ENCODE measurements around the gene GDPGP1. TPM values are rescaled to one million over a fixed set of nuclear protein-coding genes. Genes with fewer than 3 reads are reported as not detected.

Gene GDPGP1
- total RNA-seq, 1 experiment from 2014 or later, result 5.2 TPM

DNA sequence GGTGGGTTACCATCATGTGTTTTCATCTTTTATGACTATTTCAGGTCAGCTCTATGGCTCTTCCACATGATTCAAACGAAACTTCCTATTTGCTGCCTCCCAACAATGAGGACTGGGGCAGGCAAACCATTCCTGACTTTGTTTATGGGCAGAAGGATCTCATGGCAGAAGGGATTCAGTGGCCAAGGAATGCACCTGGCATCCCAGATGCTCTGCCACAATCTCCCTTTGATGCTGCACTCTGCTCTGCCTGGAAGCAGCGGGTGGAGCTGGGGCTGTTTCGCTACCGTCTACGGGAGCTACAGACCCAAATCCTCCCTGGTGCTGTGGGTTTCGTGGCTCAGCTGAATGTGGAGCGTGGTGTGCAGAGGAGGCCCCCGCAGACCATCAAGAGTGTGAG, 6.8 kb downstream of the GDPGP1 start:
- Histone ChIP-seq H3K4me3 (ENCODE audit: low read depth, low read length, poor library complexity, severe bottlenecking) (no peak overlapping the region), H3K27me3 (replicated peaks; ENCODE audit: insufficient read depth, low read depth, low read length, poor library complexity) (no peaks in the 10 kb centered on the region), H3K4me1 (ENCODE audit: insufficient read depth, low read length, poor library complexity, severe bottlenecking) (no peaks in the 10 kb centered on the region), H3K9me3 (ENCODE audit: low read depth, low read length, poor library complexity, severe bottlenecking) (no peaks in the 10 kb centered on the region), H3K36me3 (ENCODE audit: insufficient read depth, low read length, poor library complexity, severe bottlenecking) (no peaks in the 10 kb centered on the region), H3K27ac (ENCODE audit: low read depth, low read length, poor library complexity, severe bottlenecking) (no peak overlapping the region)
- POLR2A ChIA-PET (ENCODE audit: low non-redundant PET), result no interaction called here
- no peak for DNase-seq (ENCODE audit: low spot score)
- no peak for TF ChIP-seq EZH2 (IDR thresholded peaks at IDR 0.05; ENCODE audit: borderline replicate concordance, low read depth, low read length, poor library complexity, severe bottlenecking)
- TF ChIP-seq, protein P1, sequence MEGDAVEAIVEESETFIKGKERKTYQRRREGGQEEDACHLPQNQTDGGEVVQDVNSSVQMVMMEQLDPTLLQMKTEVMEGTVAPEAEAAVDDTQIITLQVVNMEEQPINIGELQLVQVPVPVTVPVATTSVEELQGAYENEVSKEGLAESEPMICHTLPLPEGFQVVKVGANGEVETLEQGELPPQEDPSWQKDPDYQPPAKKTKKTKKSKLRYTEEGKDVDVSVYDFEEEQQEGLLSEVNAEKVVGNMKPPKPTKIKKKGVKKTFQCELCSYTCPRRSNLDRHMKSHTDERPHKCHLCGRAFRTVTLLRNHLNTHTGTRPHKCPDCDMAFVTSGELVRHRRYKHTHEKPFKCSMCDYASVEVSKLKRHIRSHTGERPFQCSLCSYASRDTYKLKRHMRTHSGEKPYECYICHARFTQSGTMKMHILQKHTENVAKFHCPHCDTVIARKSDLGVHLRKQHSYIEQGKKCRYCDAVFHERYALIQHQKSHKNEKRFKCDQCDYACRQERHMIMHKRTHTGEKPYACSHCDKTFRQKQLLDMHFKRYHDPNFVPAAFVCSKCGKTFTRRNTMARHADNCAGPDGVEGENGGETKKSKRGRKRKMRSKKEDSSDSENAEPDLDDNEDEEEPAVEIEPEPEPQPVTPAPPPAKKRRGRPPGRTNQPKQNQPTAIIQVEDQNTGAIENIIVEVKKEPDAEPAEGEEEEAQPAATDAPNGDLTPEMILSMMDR (conservative IDR thresholded peaks at IDR 0.05; ENCODE audit: low read depth, low read length), result no peak
- intact Hi-C loops (cut with micrococcal nuclease; ENCODE audit: unreplicated experiment), result no loop called here
- no TSS peak for BruUV-seq (replicated peaks)
- CTCF ChIA-PET, result no interaction called here

DNA sequence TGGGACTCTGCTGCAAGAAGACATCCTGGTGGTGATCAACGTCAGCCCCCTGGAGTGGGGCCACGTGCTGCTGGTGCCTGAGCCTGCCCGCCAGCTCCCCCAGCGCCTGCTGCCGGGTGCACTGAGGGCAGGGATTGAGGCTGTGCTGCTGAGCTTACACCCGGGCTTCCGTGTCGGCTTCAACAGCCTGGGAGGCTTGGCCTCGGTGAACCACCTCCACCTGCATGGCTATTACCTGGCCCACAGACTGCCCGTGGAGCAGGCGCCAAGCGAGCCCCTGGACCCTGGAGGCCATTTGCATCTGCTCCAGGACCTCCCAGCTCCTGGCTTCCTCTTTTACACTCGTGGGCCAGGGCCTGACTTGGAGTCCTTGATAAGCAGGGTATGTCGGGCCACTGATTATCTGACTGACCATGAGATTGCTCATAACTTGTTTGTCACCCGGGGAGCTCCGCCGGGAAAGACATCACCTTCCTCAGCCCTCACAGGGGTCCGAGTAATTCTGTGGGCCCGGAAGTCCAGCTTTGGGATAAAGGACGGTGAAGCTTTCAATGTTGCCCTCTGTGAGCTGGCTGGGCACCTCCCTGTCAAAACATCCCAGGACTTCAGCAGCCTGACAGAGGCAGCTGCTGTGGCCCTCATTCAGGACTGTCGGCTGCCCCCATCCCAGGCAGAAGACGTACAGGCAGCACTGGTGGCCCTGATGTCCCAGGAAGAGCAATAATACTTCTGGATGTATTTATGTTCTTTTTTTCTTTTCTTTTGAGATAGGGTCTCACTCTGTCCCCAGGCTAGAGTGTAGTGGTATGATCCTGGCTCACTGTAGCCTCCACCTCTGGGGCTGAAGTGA, 7.6 kb downstream of the GDPGP1 start:
- TF ChIP-seq, protein P1 (conservative IDR thresholded peaks at IDR 0.05; ENCODE audit: low read depth, low read length), result no peak
- no peak for TF ChIP-seq EZH2 (IDR thresholded peaks at IDR 0.05; ENCODE audit: borderline replicate concordance, low read depth, low read length, poor library complexity, severe bottlenecking)
- H3K9me3 ChIP-seq (ENCODE audit: low read depth, low read length, poor library complexity, severe bottlenecking), result no peaks in the 10 kb centered on the region
- no peaks in the 10 kb centered on the region for H3K4me1 ChIP-seq (ENCODE audit: insufficient read depth, low read length, poor library complexity, severe bottlenecking)
- intact Hi-C loops (cut with micrococcal nuclease; ENCODE audit: unreplicated experiment), result no loop called here
- no peak overlapping the region for H3K4me3 ChIP-seq (ENCODE audit: low read depth, low read length, poor library complexity, severe bottlenecking)
- H3K36me3 ChIP-seq (ENCODE audit: insufficient read depth, low read length, poor library complexity, severe bottlenecking), result no peaks in the 10 kb centered on the region
- DNase-seq (ENCODE audit: low spot score), result no peak
- BruUV-seq (replicated peaks), result no TSS peak
- H3K27ac ChIP-seq (ENCODE audit: low read depth, low read length, poor library complexity, severe bottlenecking), result no peak overlapping the region
- POLR2A ChIA-PET (ENCODE audit: low non-redundant PET), result interaction anchor here (0.6 kb wide), 1 partner anchor 20 kb away, joined by 6 read pairs; no protein-coding TSS in a partner anchor
- no peaks in the 10 kb centered on the region for H3K27me3 ChIP-seq (replicated peaks; ENCODE audit: insufficient read depth, low read depth, low read length, poor library complexity)
- CTCF ChIA-PET, result no interaction called here

DNA sequence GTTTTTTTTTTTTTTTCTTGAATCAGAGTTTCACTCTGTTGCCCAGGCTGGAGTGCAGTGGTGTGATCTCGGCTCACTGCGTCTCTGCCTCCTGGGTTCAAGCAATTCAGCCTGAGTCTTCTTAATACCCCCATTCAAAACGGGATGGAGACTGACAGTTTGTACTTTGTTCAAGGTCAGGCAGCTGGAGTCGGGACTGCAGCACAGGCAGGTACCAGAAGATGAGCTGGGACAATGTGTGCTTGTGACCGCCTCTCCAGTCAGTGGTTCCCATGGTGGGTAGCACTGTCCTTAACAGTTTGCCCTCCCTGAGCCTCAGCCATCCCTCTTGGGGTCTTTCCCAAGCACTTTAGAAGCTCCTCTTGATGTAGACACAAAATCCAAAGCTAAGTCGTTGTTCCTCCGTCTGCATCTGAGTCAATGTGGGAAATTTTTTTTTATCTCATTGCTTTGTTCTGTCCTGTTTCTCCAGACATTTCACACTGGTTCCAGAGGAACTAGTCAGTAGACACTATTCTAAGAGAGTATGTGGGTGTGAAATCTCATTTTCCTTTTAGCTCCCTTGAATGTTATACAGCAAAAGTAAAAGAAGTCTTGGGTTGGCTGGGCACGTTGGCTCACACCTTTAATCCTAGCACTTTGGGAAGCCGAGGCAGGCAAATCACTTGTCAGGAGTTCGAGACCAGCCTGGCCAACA, 10.1 kb downstream of the GDPGP1 start:
- H3K27me3 ChIP-seq (replicated peaks; ENCODE audit: insufficient read depth, low read depth, low read length, poor library complexity), result no peaks in the 10 kb centered on the region
- H3K4me3 ChIP-seq (ENCODE audit: low read depth, low read length, poor library complexity, severe bottlenecking), result no peak overlapping the region
- ChIA-PET POLR2A (ENCODE audit: low non-redundant PET) (no interaction called here), CTCF (interaction anchor here (0.6 to 0.7 kb wide), 2 partner anchors 32 to 100 kb away, joined by 4 to 6 read pairs; no protein-coding TSS in a partner anchor)
- no TSS peak for BruUV-seq (replicated peaks)
- intact Hi-C loops (cut with micrococcal nuclease; ENCODE audit: unreplicated experiment), result no loop called here
- H3K27ac ChIP-seq (ENCODE audit: low read depth, low read length, poor library complexity, severe bottlenecking), result no peak overlapping the region
- H3K9me3 ChIP-seq (ENCODE audit: low read depth, low read length, poor library complexity, severe bottlenecking), result no peaks in the 10 kb centered on the region
- TF ChIP-seq, protein P1 (conservative IDR thresholded peaks at IDR 0.05; ENCODE audit: low read depth, low read length), result no peak
- TF ChIP-seq EZH2 (IDR thresholded peaks at IDR 0.05; ENCODE audit: borderline replicate concordance, low read depth, low read length, poor library complexity, severe bottlenecking), result no peak
- H3K36me3 ChIP-seq (ENCODE audit: insufficient read depth, low read length, poor library complexity, severe bottlenecking), result no peaks in the 10 kb centered on the region
- DNase-seq (ENCODE audit: low spot score), result no peak
- no peaks in the 10 kb centered on the region for H3K4me1 ChIP-seq (ENCODE audit: insufficient read depth, low read length, poor library complexity, severe bottlenecking)

All from A673 (cell line).